Measurements from ENCODE around the gene ZNF106. TPM values are rescaled to one million over a fixed set of nuclear protein-coding genes. Genes with fewer than 3 reads are reported as not detected.

Gene ZNF106
- total RNA-seq, 4 donors from 2014 or later = 340 to 487 (median 414) TPM

GRCh38 chr15:42498212-42499068 lies 7.5 kb upstream of the ZNF106 start:
- peak overlapping the region; percentile 73 to 87 (median 78) for H3K27ac ChIP-seq
- H3K4me1 ChIP-seq = peaks cover 49 to 58% of the 10 kb centered on the region in 2 donors
- no peak for DNase-seq
- H3K9me3 ChIP-seq = no peaks in the 10 kb centered on the region
- H3K36me3 ChIP-seq = no peaks in the 10 kb centered on the region
- TF ChIP-seq POLR2A (IDR thresholded peaks at IDR 0.05) (no peak), CTCF (IDR thresholded peaks at IDR 0.05 in 4 of 5, conservative IDR thresholded peaks at IDR 0.05 in 1 of 5) (no peak)
- ATAC-seq = no peak
- no peak overlapping the region for H3K4me3 ChIP-seq
- H3K27me3 ChIP-seq = no peaks in the 10 kb centered on the region
- intact Hi-C loops (cut with DNase I; ENCODE audit: low total_unique reads) = loop anchor here (5.0 kb wide), 2 partner anchors 49 to 79 kb away; partner anchors contain the start of genes HAUS2, LRRC57 and STARD9
- in situ Hi-C loops (cut with MboI; ENCODE audit: low sequenced_read_pairs in 4 of 4) = no loop called here

- TF ChIP-seq CTCF (IDR thresholded peaks at IDR 0.05 in 4 of 5, conservative IDR thresholded peaks at IDR 0.05 in 1 of 5) (no peak), POLR2A (IDR thresholded peaks at IDR 0.05) (peak; percentile 95 to 99)
- in situ Hi-C loops (cut with MboI; ENCODE audit: low sequenced_read_pairs in 4 of 4) = no loop called here
- Histone ChIP-seq H3K27ac (peak within 1 kb of the TSS; percentile 88 to 97 (median 96)), H3K4me1 (peaks cover 41 to 52% of the 10 kb centered on the region in 2 donors), H3K27me3 (no peaks in the 10 kb centered on the region), H3K9me3 (no peaks in the 10 kb centered on the region), H3K4me3 (peak within 1 kb of the TSS; percentile 73 to 92 (median 84)), H3K36me3 (no peaks in the 10 kb centered on the region)
- DNase-seq (peak; percentile 94 to 96), ATAC-seq (peak; percentile 85 to 90)
- intact Hi-C loops (cut with DNase I; ENCODE audit: low total_unique reads) = loop anchor here (2.0 to 5.0 kb wide), 3 partner anchors 52 to 223 kb away; partner anchors contain the start of genes GANC, HAUS2, LRRC57 and STARD9
Observed at GRCh38 chr15:42495361-42496212, 4.6 kb upstream of the ZNF106 start, which contains the start of gene SNAP23. Gene SNAP23, plus strand, starts transcription at chr15:42495634. Its CDS starts 16,213 bp downstream, at chr15:42511847.

- Histone ChIP-seq H3K4me3 (peak overlapping the region; percentile 73 to 92 (median 84)), H3K9me3 (no peaks in the 10 kb centered on the region), H3K4me1 (peaks cover 42 to 46% of the 10 kb centered on the region in 2 donors), H3K27me3 (no peaks in the 10 kb centered on the region), H3K27ac (peak overlapping the region; percentile 88 to 97 (median 96)), H3K36me3 (no peaks in the 10 kb centered on the region)
- ATAC-seq = peak; percentile 38 to 52
- no peak for TF ChIP-seq POLR2A (IDR thresholded peaks at IDR 0.05)
- TF ChIP-seq CTCF (IDR thresholded peaks at IDR 0.05 in 4 of 5, conservative IDR thresholded peaks at IDR 0.05 in 1 of 5) = peak in 1 of 5 experiments; percentile 8
- intact Hi-C loops (cut with DNase I; ENCODE audit: low total_unique reads) (loop anchor here (2.0 to 5.0 kb wide), 4 partner anchors 52 to 222 kb away; partner anchors contain the start of genes GANC, HAUS2, LRRC57 and STARD9), in situ Hi-C loops (cut with MboI; ENCODE audit: low sequenced_read_pairs in 4 of 4) (no loop called here)
- DNase-seq = peak; percentile 45 to 54
Observed at GRCh38 chr15:42494998-42495360, 4.0 kb upstream of the ZNF106 start.

- Histone ChIP-seq H3K9me3 (no peaks in the 10 kb centered on the region), H3K36me3 (no peaks in the 10 kb centered on the region), H3K4me3 (no peak overlapping the region), H3K27me3 (no peaks in the 10 kb centered on the region), H3K27ac (peak overlapping the region; percentile 88 to 97 (median 96)), H3K4me1 (peaks cover 38 to 41% of the 10 kb centered on the region in 2 donors)
- DNase-seq (no peak), ATAC-seq (no peak)
- intact Hi-C loops (cut with DNase I; ENCODE audit: low total_unique reads) (loop anchor here (2.0 to 5.0 kb wide), 2 partner anchors 159 to 221 kb away; partner anchors contain the start of genes GANC and TMEM87A), in situ Hi-C loops (cut with MboI; ENCODE audit: low sequenced_read_pairs in 4 of 4) (no loop called here)
- TF ChIP-seq CTCF (IDR thresholded peaks at IDR 0.05 in 4 of 5, conservative IDR thresholded peaks at IDR 0.05 in 1 of 5) (no peak), POLR2A (IDR thresholded peaks at IDR 0.05) (no peak)
Observed at GRCh38 chr15:42493679-42494078, 2.7 kb upstream of the ZNF106 start.
